Trophoblast cell (in vitro differentiated cells and primary cell): ENCODE results near the gene XRN2.
A peak's percentile ranks its signal among the peaks of the same experiment; 100 is the strongest.

Experiments used
- DNase-seq, 2 donors: peaks; one replicate each; pipeline ENCODE4 v3.0.0-alpha.2; 2016
- H2AFZ ChIP-seq: 2 replicates; pipeline ENCODE4 v1.6.1; 2013; ENCODE audit warnings: low read length, moderate library complexity, mild to moderate bottlenecking; ENCODE audit not compliant: insufficient read depth, poor library complexity
- H2AK5ac ChIP-seq: 2 replicates; pipeline ENCODE4 v1.6.1; 2013; ENCODE audit warnings: mild to moderate bottlenecking, low read length
- H2BK120ac ChIP-seq: 2 replicates; pipeline ENCODE4 v1.6.1; 2013; ENCODE audit warnings: low read length, mild to moderate bottlenecking, moderate library complexity; ENCODE audit not compliant: insufficient read depth, poor library complexity
- H2BK12ac ChIP-seq: 2 replicates; pipeline ENCODE4 v1.6.1; 2013; ENCODE audit warnings: mild to moderate bottlenecking, low read length, moderate library complexity
- H2BK5ac ChIP-seq: 2 replicates; pipeline ENCODE4 v1.6.1; 2013; ENCODE audit warnings: low read length, low read depth, moderate library complexity, mild to moderate bottlenecking; ENCODE audit not compliant: poor library complexity
- H3K14ac ChIP-seq: 2 replicates; pipeline ENCODE4 v1.6.1; 2013; ENCODE audit warnings: mild to moderate bottlenecking, low read length
- H3K18ac ChIP-seq: 2 replicates; pipeline ENCODE4 v1.6.1; 2013; ENCODE audit warnings: mild to moderate bottlenecking, low read length
- H3K23ac ChIP-seq: 2 replicates; pipeline ENCODE4 v1.6.1; 2013; ENCODE audit warnings: low read length
- H3K27ac ChIP-seq: 2 replicates; pipeline ENCODE4 v1.5.1; 2013; ENCODE audit warnings: low read depth, mild to moderate bottlenecking, inconsistent platforms, low read length, moderate library complexity
- H3K27me3 ChIP-seq: 2 replicates; pipeline ENCODE4 v1.6.1; 2013; ENCODE audit warnings: inconsistent platforms, mild to moderate bottlenecking, low read length, moderate library complexity; ENCODE audit not compliant: insufficient read depth
- H3K36me3 ChIP-seq, 2 experiments: 1 replicate in 1 of 2; 2 replicates in 1 of 2; pipeline ENCODE4 v1.6.1; 2013; ENCODE audit warnings: low read length in 2 of 2, mild to moderate bottlenecking in 2 of 2, moderate library complexity in 1 of 2; ENCODE audit not compliant: insufficient read depth in 2 of 2, control insufficient read depth in 1 of 2
- H3K4ac ChIP-seq: 2 replicates; pipeline ENCODE4 v1.6.1; 2013; ENCODE audit warnings: low read depth, mild to moderate bottlenecking, low read length, moderate library complexity
- H3K4me1 ChIP-seq, 2 experiments: 1 replicate in 1 of 2; 2 replicates in 1 of 2; pipeline ENCODE4 v1.6.1; 2013; ENCODE audit warnings: low read length in 2 of 2, mild to moderate bottlenecking in 2 of 2, moderate library complexity in 1 of 2; ENCODE audit not compliant: insufficient read depth in 2 of 2, control insufficient read depth in 1 of 2
- H3K4me2 ChIP-seq: 2 replicates; pipeline ENCODE4 v1.6.1; 2013; ENCODE audit warnings: inconsistent platforms, mild to moderate bottlenecking, low read length, moderate library complexity
- H3K4me3 ChIP-seq: 2 replicates; pipeline ENCODE4 v1.5.1; 2013; ENCODE audit warnings: mild to moderate bottlenecking, low read depth, low read length, inconsistent platforms
- H3K79me1 ChIP-seq: one replicate; pipeline ENCODE4 v1.6.1; 2013; ENCODE audit warnings: low read length
- H3K79me2 ChIP-seq: 2 replicates; pipeline ENCODE4 v1.6.1; 2013; ENCODE audit warnings: low read length, mild to moderate bottlenecking; ENCODE audit not compliant: control insufficient read depth, insufficient read depth, poor library complexity
- H3K9ac ChIP-seq: 2 replicates; pipeline ENCODE4 v1.6.1; 2013; ENCODE audit warnings: mild to moderate bottlenecking, low read length
- H3K9me3 ChIP-seq: 2 replicates; pipeline ENCODE4 v1.6.1; 2013; ENCODE audit warnings: low read depth, mild to moderate bottlenecking, control low read depth, inconsistent platforms, low read length; ENCODE audit not compliant: insufficient read depth
- H4K12ac ChIP-seq: 2 replicates; pipeline ENCODE4 v1.6.1; 2013; ENCODE audit warnings: low read depth, mild to moderate bottlenecking, low read length, moderate library complexity
- H4K8ac ChIP-seq: 2 replicates; pipeline ENCODE4 v1.6.1; 2013; ENCODE audit warnings: low read depth, mild to moderate bottlenecking, low read length, moderate library complexity
- H4K91ac ChIP-seq: one replicate; pipeline ENCODE4 v1.6.1; 2013; ENCODE audit warnings: low read depth, mild to moderate bottlenecking, low read length, moderate library complexity
- WGBS: extraction: QIAGEN DNeasy Blood & Tissue Kit; methylation state at CpG from one replicate; pipeline ENCODE4 v1.1.7; 2013; ENCODE audit warnings: missing lambda C conversion rate; ENCODE audit not compliant: insufficient read length, insufficient coverage; ENCODE audit errors: extremely low coverage; 5-methylcytosine and 5-hydroxymethylcytosine counted together

Gene XRN2

DNA sequence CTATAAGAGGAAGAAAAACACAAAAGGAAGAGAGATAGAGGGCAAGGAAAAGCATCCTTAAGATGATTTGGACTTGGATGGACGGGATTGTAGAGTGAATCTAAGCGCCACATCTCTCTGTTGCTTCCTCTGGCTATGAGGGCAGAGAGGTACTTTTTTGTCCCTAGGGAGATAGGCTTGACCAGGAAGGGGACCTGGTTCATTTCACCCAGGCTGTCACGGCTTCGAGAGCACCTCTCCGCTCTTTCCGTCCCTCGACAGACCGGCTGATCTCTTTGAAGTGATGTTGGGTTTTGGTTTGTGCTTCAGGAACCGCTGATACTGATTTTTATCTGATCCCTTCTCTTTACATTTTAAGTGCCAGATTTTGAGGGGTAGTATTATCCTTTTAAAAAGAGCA is 74.6 kb downstream of the XRN2 start:
- Histone ChIP-seq H4K12ac (no peak overlapping the region), H2BK5ac (no peak overlapping the region), H4K8ac (no peak overlapping the region), H3K79me1 (no peaks in the 10 kb centered on the region), H3K23ac (no peak overlapping the region), H3K4ac (no peak overlapping the region), H3K27ac (no peak overlapping the region), H3K27me3 (no peaks in the 10 kb centered on the region), H3K79me2 (no peaks in the 10 kb centered on the region), H3K9me3 (no peaks in the 10 kb centered on the region), H3K36me3 (peaks cover 4 to 5% of the 10 kb centered on the region in 2 experiments), H2BK120ac (no peak overlapping the region), H3K4me3 (no peak overlapping the region), H2BK12ac (no peak overlapping the region), H2AFZ (no peak overlapping the region), H4K91ac (no peak overlapping the region), H3K9ac (no peak overlapping the region), H3K18ac (no peak overlapping the region), H3K4me1 (peaks cover 3% of the 10 kb centered on the region in 2 experiments), H3K4me2 (peak overlapping the region; percentile 11), H3K14ac (no peak overlapping the region), H2AK5ac (no peak overlapping the region)
- no CpG with 5 or more reads among the region's 9 CpGs for WGBS
- DNase-seq: no peak

DNA sequence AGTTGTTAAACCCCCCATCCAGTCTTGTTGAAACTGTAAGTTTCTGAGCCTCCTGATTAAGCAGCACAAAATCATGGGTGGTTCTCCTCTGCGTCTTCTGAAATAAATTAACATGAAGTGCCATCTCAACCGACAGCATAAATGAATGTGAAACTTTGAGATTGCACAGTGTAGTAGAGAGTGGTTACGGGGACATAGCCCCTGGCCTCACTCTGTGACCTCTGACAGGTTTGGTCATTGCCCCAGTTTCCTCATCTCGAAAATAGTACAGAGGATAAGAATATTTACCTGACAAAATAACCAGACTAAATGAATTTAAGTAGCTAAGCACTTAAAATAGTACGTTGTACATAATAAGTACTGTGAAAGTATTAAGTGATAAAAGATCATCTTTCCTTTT is 75.1 kb downstream of the XRN2 start:
- Histone ChIP-seq H3K9ac (no peak overlapping the region), H3K9me3 (no peaks in the 10 kb centered on the region), H2BK12ac (no peak overlapping the region), H3K79me2 (no peaks in the 10 kb centered on the region), H3K4ac (no peak overlapping the region), H2AFZ (no peak overlapping the region), H3K27ac (no peak overlapping the region), H3K18ac (no peak overlapping the region), H3K4me3 (no peak overlapping the region), H3K4me1 (peaks cover 3% of the 10 kb centered on the region in 2 experiments), H4K12ac (no peak overlapping the region), H3K4me2 (no peak overlapping the region), H3K36me3 (peaks cover 4 to 5% of the 10 kb centered on the region in 2 experiments), H4K91ac (no peak overlapping the region), H2BK5ac (no peak overlapping the region), H2BK120ac (no peak overlapping the region), H3K27me3 (no peaks in the 10 kb centered on the region), H4K8ac (no peak overlapping the region), H3K14ac (no peak overlapping the region), H3K23ac (no peak overlapping the region), H2AK5ac (no peak overlapping the region), H3K79me1 (no peaks in the 10 kb centered on the region)
- no peak for DNase-seq
- WGBS: no CpG with 5 or more reads among the region's 5 CpGs

DNA sequence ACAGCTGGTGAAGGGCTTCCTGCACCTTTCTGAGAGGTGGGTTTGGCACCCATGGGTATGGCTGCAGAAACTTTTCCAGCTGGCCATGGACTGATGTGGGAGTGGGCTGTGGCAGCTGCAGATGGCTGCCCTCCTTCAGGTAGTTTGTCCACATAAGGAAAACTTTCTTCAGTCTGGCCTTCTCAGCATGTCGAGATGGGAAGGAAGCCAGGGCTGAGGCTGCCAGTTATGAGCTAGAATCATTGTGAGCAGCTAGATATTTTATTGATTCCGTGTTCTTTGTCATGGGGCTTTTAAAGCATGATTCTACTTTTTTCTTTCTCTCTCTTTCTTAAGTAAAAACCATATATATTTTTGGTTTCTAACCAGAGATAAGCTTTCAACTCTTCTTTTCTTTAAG is 77.6 kb downstream of the XRN2 start:
- no peak overlapping the region for H3K9ac ChIP-seq
- no peaks in the 10 kb centered on the region for H3K27me3 ChIP-seq

DNA sequence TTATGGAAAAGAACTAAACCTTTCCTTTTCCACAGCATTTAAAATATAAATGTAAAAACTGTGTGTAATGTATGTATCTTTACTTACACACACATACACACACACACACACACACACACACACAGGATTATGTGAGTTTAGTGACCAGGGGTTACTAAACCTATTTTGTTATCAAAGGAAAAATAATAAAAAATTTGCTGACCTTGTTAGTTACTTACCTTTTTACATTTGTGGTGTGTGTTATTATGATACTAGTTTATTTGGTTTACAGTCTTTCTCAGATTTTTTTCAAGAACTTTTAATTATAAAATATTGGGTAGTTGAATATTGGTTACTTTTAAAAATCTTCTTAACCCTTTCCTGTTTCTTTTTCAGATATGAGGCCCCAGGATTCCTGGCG is 78.5 kb downstream of the XRN2 start:
- no CpG with 5 or more reads among the region's 1 CpG for WGBS
- Histone ChIP-seq H3K27ac (no peak overlapping the region), H3K27me3 (no peaks in the 10 kb centered on the region), H3K9me3 (no peaks in the 10 kb centered on the region), H3K4me3 (no peak overlapping the region), H3K79me2 (no peaks in the 10 kb centered on the region), H2BK12ac (no peak overlapping the region), H4K12ac (no peak overlapping the region), H3K18ac (no peak overlapping the region), H3K4ac (no peak overlapping the region), H2BK5ac (no peak overlapping the region), H4K91ac (no peak overlapping the region), H2AFZ (no peak overlapping the region), H3K36me3 (peaks cover 5 to 7% of the 10 kb centered on the region in 2 experiments), H3K9ac (no peak overlapping the region), H3K23ac (no peak overlapping the region), H3K4me2 (no peak overlapping the region), H2BK120ac (no peak overlapping the region), H3K4me1 (peaks cover 3% of the 10 kb centered on the region in 2 experiments), H3K79me1 (no peaks in the 10 kb centered on the region), H2AK5ac (no peak overlapping the region), H3K14ac (no peak overlapping the region), H4K8ac (no peak overlapping the region)
- DNase-seq: no peak

More for the DNA sequence above, 77.6 kb downstream of the XRN2 start:
- no peak overlapping the region for H2AK5ac ChIP-seq
- H3K36me3 ChIP-seq: peaks cover 5 to 7% of the 10 kb centered on the region in 2 experiments
- no peak overlapping the region for H3K4me2 ChIP-seq
- no peak overlapping the region for H2BK5ac ChIP-seq
- no peaks in the 10 kb centered on the region for H3K79me1 ChIP-seq
- H4K8ac ChIP-seq: no peak overlapping the region
- H4K12ac ChIP-seq: no peak overlapping the region
- H3K4me3 ChIP-seq: no peak overlapping the region
- peaks cover 3% of the 10 kb centered on the region in 2 experiments for H3K4me1 ChIP-seq
- no peak overlapping the region for H3K14ac ChIP-seq
- H3K18ac ChIP-seq: peak overlapping the region; percentile 84
- H2BK120ac ChIP-seq: no peak overlapping the region
- H3K27ac ChIP-seq: no peak overlapping the region
- H3K4ac ChIP-seq: no peak overlapping the region
- no peaks in the 10 kb centered on the region for H3K79me2 ChIP-seq
- no peaks in the 10 kb centered on the region for H3K9me3 ChIP-seq
- H3K23ac ChIP-seq: no peak overlapping the region
- no peak overlapping the region for H2AFZ ChIP-seq
- WGBS: no CpG with 5 or more reads among the region's 2 CpGs
- no peak overlapping the region for H2BK12ac ChIP-seq
- no peak for DNase-seq
- H4K91ac ChIP-seq: no peak overlapping the region
